ENCODE data around the gene C9orf50.
"Not testable (repeated sequence)": the region's sequence is repeated elsewhere in the genome, so short reads cannot be mapped to it uniquely, and the experiment has no call there.

Gene C9orf50

DNA sequence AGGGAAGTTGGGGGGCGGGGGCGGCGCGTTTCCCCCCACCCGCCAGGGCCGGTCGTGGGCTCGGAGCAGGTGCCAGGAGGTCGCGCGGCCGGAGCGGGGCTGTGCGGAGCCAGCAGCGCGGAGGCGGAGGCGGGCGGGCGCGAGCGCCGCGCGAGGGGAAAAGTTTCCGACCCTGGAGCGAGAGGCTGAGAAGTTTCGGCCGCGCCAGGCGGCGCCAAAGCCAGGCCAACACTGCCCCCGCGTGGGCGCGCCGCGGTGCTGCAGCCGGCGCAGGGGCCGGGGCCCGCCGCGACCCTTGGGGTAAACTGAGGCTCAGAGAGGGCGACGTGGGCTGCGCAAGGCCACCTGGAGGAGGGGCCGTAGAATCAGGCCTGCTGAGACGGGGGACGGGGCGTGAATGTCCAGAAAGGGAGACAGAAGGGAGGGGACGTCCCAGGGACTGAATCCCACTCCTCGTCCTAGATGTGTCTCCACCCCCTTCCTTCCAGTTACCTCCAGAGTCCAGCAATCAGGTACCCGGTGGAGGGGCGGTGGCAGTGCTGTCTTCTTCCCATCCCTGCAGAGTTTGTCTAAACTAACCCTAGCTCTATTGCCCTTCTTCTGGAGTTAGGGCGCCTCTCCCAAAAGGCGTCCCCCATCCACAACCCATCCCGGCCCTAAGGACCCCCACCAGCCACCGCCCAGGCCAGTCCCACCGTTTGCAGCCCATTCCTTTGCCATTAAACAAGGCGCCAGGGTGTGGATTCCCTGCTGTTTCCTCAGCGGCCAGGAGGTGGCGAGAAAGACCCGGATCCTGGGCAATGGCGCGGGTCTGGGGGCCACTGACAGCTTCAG lies 10.2 kb downstream of the C9orf50 start:
- peak; percentile 64 for DNase-seq (ENCODE audit: low read depth)

DNA sequence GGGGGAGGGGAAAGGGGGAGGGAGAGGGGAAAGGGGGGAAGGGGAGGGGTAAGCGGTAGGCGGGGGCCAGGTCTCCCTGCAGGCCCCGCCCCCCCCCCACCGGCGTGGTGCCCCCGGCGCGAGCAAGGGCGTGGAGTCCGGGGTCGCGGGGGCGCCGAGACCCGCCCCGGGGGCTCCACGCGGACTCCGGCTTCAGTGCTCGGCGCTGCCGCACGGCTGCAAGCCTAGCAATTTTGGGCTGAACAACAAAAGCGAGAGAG lies 10.8 kb downstream of the C9orf50 start:
- no peak for DNase-seq (ENCODE audit: low read depth)

GRCh38 chr9:129609486-129610212 lies 11.3 kb downstream of the C9orf50 start:
- DNase-seq (ENCODE audit: low read depth), result peak; percentile 50

DNA sequence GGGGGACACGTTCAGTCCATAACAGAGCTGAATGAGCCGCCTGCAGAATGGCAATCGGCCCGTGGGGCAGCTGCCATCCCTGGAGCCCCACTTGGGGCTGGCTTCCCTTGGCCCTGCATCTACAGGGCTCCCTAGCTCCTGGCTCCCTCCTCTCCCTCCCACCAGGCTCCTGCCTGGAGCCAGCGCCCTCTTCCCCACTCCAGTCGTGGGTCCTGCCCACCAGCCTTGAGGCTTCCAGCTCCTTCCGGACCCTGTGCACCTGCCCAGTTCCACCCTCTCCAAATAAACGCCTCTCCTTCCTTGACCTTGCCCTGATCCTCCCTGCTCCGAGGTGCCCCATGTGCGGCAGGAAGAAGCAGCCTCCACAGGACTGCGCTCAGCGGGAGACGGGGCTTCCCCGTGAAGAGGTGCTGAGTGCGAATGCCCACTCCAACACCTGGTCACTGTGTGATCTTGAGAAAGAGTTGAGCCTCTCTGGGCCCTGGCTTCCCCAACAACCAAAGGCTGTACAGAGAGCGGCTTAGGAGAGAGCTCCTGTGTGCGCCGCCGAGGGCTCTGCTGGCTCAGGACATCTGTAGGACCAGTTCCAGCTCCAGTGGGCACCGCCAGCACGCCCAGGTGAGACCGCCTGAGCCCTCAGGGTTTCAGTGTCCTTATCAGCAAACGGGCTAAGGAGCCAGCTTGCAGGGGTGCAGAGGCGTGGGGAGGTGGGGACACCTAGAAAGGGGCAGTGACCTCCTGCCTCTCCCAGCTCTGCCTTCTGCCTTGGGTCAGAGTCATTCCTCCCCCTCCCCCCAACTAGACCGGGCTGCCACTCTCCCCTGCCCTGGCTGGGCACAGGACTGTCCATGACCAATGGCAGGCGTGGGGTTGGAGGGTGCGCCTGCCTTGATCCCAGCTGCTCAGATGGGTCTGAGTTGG lies 12.1 kb downstream of the C9orf50 start:
- DNase-seq (ENCODE audit: low read depth), result no peak

GRCh38 chr9:129607027-129607387 lies 13.9 kb downstream of the C9orf50 start:
- no peak for DNase-seq (ENCODE audit: low read depth)

- DNase-seq (ENCODE audit: low read depth), result no peak
Observed at GRCh38 chr9:129606161-129607026, 14.5 kb downstream of the C9orf50 start.

GRCh38 chr9:129604766-129605163 lies 16.1 kb downstream of the C9orf50 start:
- no peak for DNase-seq (ENCODE audit: low read depth)

- no peak for DNase-seq (ENCODE audit: low read depth)
Observed at GRCh38 chr9:129604056-129604765, 16.7 kb downstream of the C9orf50 start.

DNA sequence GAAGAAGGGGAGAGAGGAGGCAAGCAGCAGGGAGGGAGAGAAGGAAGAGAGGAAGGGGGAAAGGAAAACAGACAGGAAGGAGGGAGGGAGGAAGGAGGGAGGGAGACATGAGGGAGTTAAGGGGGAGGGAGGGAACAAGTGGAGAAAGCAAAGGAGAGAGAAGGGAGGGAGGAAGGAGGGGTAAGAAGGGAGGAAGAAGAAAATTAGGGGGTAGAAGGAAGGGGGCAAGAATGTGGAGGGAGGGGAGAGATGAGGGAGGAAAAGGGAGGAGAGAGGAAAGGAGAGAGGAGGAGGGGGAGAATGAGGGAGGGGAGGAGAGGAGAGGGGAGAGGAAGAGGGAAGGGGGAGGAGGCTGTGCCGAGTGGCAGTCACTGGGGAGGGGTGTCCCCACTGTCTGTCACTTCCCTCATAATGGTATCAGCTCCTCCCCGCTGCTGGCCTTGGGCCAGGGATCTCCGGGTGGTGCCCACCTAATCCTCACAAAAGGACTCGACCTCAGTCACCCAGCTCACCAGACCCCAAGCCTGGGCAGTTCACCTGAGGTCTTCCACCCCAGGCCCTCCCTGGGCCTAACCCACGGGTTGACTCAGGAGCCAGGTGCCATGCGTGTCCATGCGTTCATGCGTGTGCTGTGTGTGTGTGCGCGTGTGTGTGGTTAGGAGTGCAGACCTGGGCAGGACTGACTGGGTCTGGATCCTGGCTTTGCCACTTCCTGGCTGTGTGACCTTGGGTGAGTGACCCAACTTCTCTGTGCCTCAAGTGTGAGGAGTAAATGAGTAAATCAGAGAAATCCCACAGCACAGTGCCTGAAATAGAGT lies 18.1 kb downstream of the C9orf50 start:
- no peak for DNase-seq (ENCODE audit: low read depth)

- DNase-seq (ENCODE audit: low read depth), result no peak
Observed at GRCh38 chr9:129601082-129601674, 19.7 kb downstream of the C9orf50 start.

GRCh38 chr9:129598089-129598596 lies 22.8 kb downstream of the C9orf50 start:
- no peak for DNase-seq (ENCODE audit: low read depth)

DNA sequence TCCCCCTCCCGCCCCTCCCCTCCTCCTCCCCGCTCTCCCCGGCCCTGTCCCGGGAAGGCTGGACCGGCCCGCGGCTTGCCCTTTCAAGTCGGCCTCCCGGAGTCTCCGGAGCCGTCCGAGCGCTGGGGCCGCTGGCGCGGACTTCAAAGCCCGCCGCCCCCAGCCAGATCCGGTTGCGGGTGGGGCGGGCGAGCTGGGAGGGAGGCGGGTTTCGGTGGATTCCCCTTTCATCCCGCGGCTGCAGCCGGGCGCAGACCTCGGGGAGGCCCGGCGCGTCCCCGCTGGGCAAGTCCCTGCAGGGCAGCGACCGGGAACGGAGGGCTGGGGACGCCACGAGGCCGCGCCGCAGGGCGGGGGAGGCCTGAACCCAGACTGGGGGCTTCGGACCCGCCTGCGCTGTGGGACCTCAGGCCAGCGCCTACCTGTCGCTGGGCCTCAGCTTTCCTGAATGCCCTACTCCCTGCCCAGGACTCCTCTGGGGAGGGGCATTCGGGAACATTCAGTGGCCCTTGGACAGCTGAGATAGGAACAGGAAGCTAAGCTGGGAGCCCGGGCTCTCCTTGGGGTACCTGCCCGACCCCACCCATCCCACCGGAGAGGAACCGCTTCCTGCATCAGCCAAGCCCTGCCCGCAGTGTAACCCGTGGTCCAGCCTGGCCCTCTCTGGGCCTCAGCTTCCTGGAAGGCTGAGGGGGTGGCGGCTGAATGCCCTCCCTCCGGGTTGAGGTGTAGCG lies 23.4 kb downstream of the C9orf50 start:
- no peak for DNase-seq (ENCODE audit: low read depth)

GRCh38 chr9:129596541-129597331 lies 24.2 kb downstream of the C9orf50 start:
- no peak for DNase-seq (ENCODE audit: low read depth)

DNA sequence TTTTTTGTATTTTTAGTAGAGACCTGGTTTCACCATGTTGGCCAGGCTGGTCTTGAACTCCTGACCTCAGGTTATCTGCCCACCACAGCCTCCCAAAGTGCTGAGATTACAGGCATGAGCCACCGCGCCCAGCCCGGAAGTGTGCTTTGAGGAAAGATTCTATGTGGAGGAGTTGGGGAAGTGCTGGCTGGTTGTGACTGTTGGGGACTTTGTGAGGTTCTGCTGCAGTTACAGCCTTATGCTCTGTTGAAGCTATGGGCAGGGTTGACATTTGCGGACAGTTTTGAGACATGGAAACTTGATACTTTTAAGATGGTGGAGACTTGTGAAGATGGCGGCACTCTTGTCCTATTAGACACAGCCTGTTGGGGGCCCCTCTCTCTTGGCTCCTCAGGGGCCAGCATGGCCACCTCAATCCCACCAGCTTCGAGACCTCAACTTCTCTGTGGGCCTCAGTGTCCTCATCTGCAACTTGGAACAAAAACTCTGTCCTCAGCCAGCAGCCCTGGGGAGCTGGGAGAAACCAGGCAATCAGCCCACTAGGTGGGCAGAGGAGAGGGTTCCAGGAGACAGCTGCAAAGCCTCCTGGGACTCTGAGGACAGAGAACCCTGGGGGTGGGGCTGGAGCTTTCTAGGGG lies 24.9 kb downstream of the C9orf50 start:
- no peak for DNase-seq (ENCODE audit: low read depth)

GRCh38 chr9:129595311-129595741 lies 25.6 kb downstream of the C9orf50 start:
- DNase-seq (ENCODE audit: low read depth), result no peak

DNA sequence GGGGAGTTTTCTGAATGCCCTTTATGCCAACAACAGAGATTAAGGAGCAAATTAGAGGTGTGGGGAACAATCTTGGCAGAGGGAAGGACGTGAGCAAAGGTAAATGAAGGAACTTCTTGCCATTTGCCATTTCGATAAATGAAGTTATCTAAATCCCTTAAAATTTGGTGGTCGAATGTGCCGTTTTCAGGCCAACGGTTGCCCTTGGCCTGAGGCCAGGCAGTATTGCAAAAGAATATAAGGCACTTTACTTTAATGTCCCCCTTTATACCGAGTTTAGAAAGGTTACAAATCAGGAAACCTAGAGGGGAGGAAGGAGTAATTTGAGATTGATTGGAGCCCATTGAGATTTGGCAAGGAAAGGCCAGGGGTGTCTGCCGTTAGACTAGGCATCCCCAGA lies 26.3 kb downstream of the C9orf50 start:
- DNase-seq (ENCODE audit: low read depth), result no peak

DNA sequence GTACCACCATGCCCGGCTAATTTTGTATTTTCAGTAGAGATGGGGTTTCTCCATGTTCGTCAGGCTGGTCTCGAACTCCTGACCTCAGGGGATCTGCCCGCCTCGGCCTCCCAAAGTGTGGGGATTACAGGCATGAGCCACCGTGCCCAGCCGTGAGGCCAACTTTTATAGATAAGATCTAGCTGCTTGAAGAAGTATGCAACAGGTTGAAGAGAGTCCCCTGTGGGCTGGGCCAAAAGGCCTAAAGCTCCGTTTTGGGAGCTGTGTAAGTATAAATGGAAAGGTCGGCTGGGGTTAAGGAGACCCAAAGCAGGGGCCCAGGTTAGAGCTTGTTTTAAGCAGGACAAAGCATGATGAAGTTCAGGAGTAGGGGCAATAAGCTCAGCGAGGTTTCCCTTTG lies 28.1 kb downstream of the C9orf50 start:
- not testable (repeated sequence) for DNase-seq (ENCODE audit: low read depth)

All from activated T-cell treated with anti-CD3 and anti-CD28 coated beads for 1 hour (primary cell).